Mucosa of descending colon (tissue), 3 donors: Measurements from ENCODE around the gene PHOSPHO1. TPM values are rescaled to one million over a fixed set of nuclear protein-coding genes. Genes with fewer than 3 reads are reported as not detected.

Source experiments
- ATAC-seq: fragments of 200-7000 bp; cut with Tn5 transposase; one replicate; pipeline ENCODE4 v1.9.1; 2020; ENCODE audit warnings: mild to moderate bottlenecking, moderate library complexity
- DNase-seq, 3 donors: peaks; one replicate each; pipeline ENCODE4 v3.0.0-alpha.2; 2020
- H3K36me3 ChIP-seq: fragments of 200-600 bp; one replicate; pipeline ENCODE4 v1.8.0; 2021; ENCODE audit warnings: low read depth, mild to moderate bottlenecking
- H3K4me1 ChIP-seq: fragments of 200-600 bp; one replicate; pipeline ENCODE4 v1.8.0; 2021; ENCODE audit warnings: low read depth, mild to moderate bottlenecking
- H3K4me3 ChIP-seq: fragments of 200-600 bp; one replicate; pipeline ENCODE4 v1.8.0; 2021; ENCODE audit warnings: mild to moderate bottlenecking
- H3K9me3 ChIP-seq: fragments of 200-600 bp; one replicate; pipeline ENCODE4 v1.8.0; 2021; ENCODE audit warnings: mild to moderate bottlenecking
- intact Hi-C, 2 donors: fragments of 100-400 bp; cut with DNase I in 1 of 2; cut with micrococcal nuclease in 1 of 2; formaldehyde crosslinking; loops; one replicate each; pipeline versions ENCODE4 v1.11.0 to v1.11.1; 2022; cut with DNase I, micrococcal nuclease
- total RNA-seq, 3 donors: library from RNA; stranded (reverse); fragmentation: NEBNext Ultra II Directional in 2 of 3; extraction: Animal tissue kit (Norgen Biotek cat#: 25700) in 2 of 3; gene quantifications; one replicate each; pipeline versions ENCODE4 v1.2.1 to v1.2.4, GENCODE V29; 2021 to 2023
- TF ChIP-seq, protein P1 (sequence below): fragments of 200-600 bp; IDR thresholded peaks from one replicate; pipeline ENCODE4 v1.8.0; 2022; ENCODE audit warnings: antibody characterized with exemption, mild to moderate bottlenecking
- donor health status: DM: no; HTN: no; CAD: no; lungs with moderate emphysema.
- donor health status: DM: no; HTN: no; CAD: no.
- donor health status: DM: no; HTN: yes; CAD: no.

The PHOSPHO1 gene
- total RNA-seq, 3 donors from 2014 or later = 0.25 TPM; not detected in 2

DNA sequence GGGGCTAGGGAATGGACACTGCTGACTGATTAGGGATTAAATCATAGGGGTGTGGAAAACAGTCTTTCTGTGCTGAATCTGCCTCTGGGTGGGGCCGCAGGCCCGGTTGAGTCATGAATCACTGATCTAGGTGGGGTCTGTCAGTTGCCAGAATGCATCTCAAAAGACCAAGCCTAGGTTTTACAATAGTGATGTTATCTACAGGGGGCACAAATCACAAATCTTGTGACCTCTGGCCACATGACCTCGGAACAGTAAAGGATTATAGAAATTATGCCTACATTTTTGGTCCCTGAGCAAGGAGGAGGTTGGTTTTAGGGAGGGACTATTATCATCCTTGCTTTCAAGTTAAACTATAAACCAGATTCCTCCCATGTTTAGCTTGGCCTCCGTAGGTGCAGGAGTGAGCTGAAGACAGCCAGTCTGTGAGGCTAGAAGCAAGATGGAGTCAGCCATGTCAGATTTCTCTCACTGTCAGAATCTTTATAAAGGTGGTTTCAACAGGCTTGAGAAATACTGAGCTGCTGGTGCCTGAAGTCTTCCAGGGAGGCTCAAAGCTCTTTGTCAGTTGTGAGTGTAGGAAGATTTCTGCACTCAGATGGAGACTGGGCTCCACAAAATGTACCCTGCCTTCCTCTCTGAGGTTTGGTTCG, 33.1 kb downstream of the PHOSPHO1 start:
- TF ChIP-seq, protein P1, sequence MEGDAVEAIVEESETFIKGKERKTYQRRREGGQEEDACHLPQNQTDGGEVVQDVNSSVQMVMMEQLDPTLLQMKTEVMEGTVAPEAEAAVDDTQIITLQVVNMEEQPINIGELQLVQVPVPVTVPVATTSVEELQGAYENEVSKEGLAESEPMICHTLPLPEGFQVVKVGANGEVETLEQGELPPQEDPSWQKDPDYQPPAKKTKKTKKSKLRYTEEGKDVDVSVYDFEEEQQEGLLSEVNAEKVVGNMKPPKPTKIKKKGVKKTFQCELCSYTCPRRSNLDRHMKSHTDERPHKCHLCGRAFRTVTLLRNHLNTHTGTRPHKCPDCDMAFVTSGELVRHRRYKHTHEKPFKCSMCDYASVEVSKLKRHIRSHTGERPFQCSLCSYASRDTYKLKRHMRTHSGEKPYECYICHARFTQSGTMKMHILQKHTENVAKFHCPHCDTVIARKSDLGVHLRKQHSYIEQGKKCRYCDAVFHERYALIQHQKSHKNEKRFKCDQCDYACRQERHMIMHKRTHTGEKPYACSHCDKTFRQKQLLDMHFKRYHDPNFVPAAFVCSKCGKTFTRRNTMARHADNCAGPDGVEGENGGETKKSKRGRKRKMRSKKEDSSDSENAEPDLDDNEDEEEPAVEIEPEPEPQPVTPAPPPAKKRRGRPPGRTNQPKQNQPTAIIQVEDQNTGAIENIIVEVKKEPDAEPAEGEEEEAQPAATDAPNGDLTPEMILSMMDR = no peak
- DNase-seq (no peak), ATAC-seq (no peak)
- Histone ChIP-seq H3K36me3 (no peaks in the 10 kb centered on the region), H3K4me1 (no peaks in the 10 kb centered on the region), H3K9me3 (no peaks in the 10 kb centered on the region), H3K4me3 (no peak overlapping the region)
- intact Hi-C loops = no loop called here

GRCh38 chr17:49196520-49196919, 34.1 kb downstream of the PHOSPHO1 start:
- no peaks in the 10 kb centered on the region for H3K36me3 ChIP-seq
- no peaks in the 10 kb centered on the region for H3K9me3 ChIP-seq
- H3K4me3 ChIP-seq = no peak overlapping the region
- ATAC-seq (no peak), DNase-seq (no peak)
- intact Hi-C loops = no loop called here
- H3K4me1 ChIP-seq = peaks cover 1% of the 10 kb centered on the region
- TF ChIP-seq, protein P1 = no peak

- intact Hi-C loops = no loop called here
- TF ChIP-seq, protein P1 = no peak
- no peaks in the 10 kb centered on the region for H3K9me3 ChIP-seq
- no peak overlapping the region for H3K4me3 ChIP-seq
- peaks cover 3% of the 10 kb centered on the region for H3K4me1 ChIP-seq
- DNase-seq = no peak
- no peaks in the 10 kb centered on the region for H3K36me3 ChIP-seq
- ATAC-seq = no peak
These were observed 34.8 kb downstream of the PHOSPHO1 start for GRCh38 chr17:49195751-49196150.

DNA sequence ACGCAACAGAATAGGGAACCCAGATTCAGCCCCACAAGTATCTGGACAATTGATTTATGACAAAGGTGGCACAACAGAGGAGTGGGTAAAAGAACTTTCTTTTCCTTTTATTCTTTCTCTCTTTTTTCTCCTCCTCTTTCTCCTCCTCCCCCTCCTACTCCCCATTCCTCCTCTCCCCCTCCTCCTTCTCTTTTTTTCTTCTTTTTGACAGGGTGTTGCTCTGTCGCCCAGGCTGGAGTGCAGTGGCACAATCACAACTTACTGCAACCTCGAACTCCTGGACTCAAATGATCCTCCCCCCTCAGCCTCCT, 36.3 kb downstream of the PHOSPHO1 start:
- no peaks in the 10 kb centered on the region for H3K9me3 ChIP-seq
- no peak for DNase-seq
- TF ChIP-seq, protein P1 = no peak
- H3K36me3 ChIP-seq = no peaks in the 10 kb centered on the region
- H3K4me1 ChIP-seq = peaks cover 3% of the 10 kb centered on the region
- no peak overlapping the region for H3K4me3 ChIP-seq
- no peak for ATAC-seq
- intact Hi-C loops = no loop called here

DNA sequence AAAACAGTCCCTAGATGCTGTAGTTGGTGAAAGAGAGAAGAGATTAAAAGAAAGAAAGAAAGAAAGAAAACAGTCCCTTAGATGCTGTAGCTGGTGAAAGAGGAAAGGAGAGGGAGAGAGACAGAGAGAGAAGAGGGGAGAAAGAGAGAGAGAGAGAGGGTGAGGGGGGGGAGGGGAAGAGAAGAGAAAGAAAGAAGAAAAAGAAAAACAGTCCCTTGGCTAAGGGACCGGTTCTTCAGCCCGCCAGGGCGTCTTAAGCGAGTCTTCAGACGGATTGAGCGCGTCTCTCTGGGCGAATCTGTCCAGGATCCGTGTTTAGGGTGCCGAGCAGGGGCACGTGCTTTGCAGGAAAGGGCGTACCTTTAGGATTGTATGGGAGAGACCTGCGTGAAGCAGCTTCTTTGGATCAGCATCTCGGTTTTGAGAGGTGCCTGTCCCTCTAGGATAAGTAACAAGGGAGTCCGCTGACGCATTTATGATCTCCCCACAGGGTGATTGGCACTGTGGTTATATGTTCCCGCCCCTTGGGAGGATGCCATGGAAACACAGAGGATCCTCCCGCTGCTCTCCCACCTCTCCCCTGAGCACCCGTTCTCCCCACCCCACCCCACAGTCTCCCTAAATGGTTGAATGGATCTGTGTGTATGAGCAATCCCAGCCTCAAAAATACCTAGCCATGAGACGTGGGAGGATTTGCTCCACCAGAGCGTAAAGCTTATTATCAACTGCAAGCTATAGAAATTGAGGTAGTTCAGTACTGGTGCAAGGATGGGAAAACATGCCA, 36.9 kb downstream of the PHOSPHO1 start:
- no peak overlapping the region for H3K4me3 ChIP-seq
- TF ChIP-seq, protein P1 = no peak
- DNase-seq (peak; percentile 55 to 75 (median 59)), ATAC-seq (no peak)
- peaks cover 3% of the 10 kb centered on the region for H3K4me1 ChIP-seq
- no peaks in the 10 kb centered on the region for H3K36me3 ChIP-seq
- H3K9me3 ChIP-seq = no peaks in the 10 kb centered on the region
- intact Hi-C loops = no loop called here
